ENCODE data around the gene NIPBL. TPM values are rescaled to one million over a fixed set of nuclear protein-coding genes. Genes with fewer than 3 reads are reported as not detected.

The NIPBL gene
- total and polyA plus RNA-seq, 2 of the 8 experiments (the other 6 are each of a cell fraction or from before 2014, with no cell fraction given), result 21.1 to 53.5 TPM

GRCh38 chr5:37005252-37005651 is 128.7 kb downstream of the NIPBL start:
- Histone ChIP-seq H3K9ac (replicated peaks in 1 of 4; ENCODE audit: extremely low read depth in 1 of 4, low read depth in 3 of 4, low read length in 3 of 4) (no peak overlapping the region), H4K91ac (replicated peaks; ENCODE audit: insufficient read length, low read length) (no peak overlapping the region), H2AFZ (ENCODE audit: low read length) (no peak overlapping the region), H4K20me1 (replicated peaks in 1 of 2; ENCODE audit: control insufficient read depth in 1 of 2, insufficient read depth in 2 of 2, low read length in 2 of 2) (peaks cover 2 to 3% of the 10 kb centered on the region in 2 experiments), H2BK15ac (ENCODE audit: low read length) (no peak overlapping the region), H3K36me3 (ENCODE audit: control insufficient read depth in 2 of 4, insufficient read depth in 4 of 4, low read length in 3 of 4) (peaks cover 5 to 61% (median 14%) of the 10 kb centered on the region in 4 experiments), H4K8ac (ENCODE audit: extremely low read depth, insufficient read depth, low read length) (no peak overlapping the region), H3K4me1 (replicated peaks in 1 of 4; ENCODE audit: control insufficient read depth in 3 of 4, insufficient read depth in 4 of 4, low read length in 3 of 4) (no peaks in the 10 kb centered on the region), H3K4me3 (ENCODE audit: extremely low read depth in 1 of 4, insufficient read depth in 2 of 4, low read depth in 3 of 4, low read length in 4 of 4) (no peak overlapping the region), H4K5ac (ENCODE audit: insufficient read length, low read depth, low read length) (no peak overlapping the region), H2BK20ac (ENCODE audit: low read length) (no peak overlapping the region), H2AK5ac (ENCODE audit: low read depth, low read length) (no peak overlapping the region), H2BK5ac (ENCODE audit: low read depth, low read length) (no peak overlapping the region), H3K27ac (ENCODE audit: low read depth, low read length) (no peak overlapping the region), H3K4me2 (ENCODE audit: insufficient read depth in 1 of 2, low read depth in 2 of 2, low read length in 2 of 2) (no peak overlapping the region), H3K23ac (ENCODE audit: insufficient read length) (no peak overlapping the region), H3K18ac (ENCODE audit: extremely low read depth, low read length) (no peak overlapping the region), H3K27me3 (replicated peaks in 1 of 4; ENCODE audit: control insufficient read depth in 3 of 4, extremely low read depth in 1 of 4, insufficient read depth in 3 of 4, low read length in 3 of 4) (no peaks in the 10 kb centered on the region), H3K23me2 (ENCODE audit: low read depth, low read length) (no peaks in the 10 kb centered on the region), H2BK120ac (replicated peaks; ENCODE audit: low read depth, low read length) (no peak overlapping the region), H3K79me2 (ENCODE audit: control insufficient read depth in 1 of 2, insufficient read depth in 2 of 2, low read length in 2 of 2) (no peaks in the 10 kb centered on the region), H3K4ac (replicated peaks; ENCODE audit: insufficient read length, low read depth, low read length) (no peak overlapping the region), H3K14ac (ENCODE audit: insufficient read length) (no peak overlapping the region), H3K56ac (replicated peaks; ENCODE audit: insufficient read length, low read depth, low read length) (no peak overlapping the region), H2BK12ac (ENCODE audit: low read depth, low read length) (no peak overlapping the region), H3K9me3 (ENCODE audit: insufficient read depth in 2 of 2, low read depth in 1 of 2, low read length in 1 of 2) (no peaks in the 10 kb centered on the region), H3K79me1 (ENCODE audit: low read depth, low read length) (no peaks in the 10 kb centered on the region)
- POLR2A ChIA-PET (ENCODE audit: partially characterized antibody), result no interaction called here
- CTCF ChIA-PET (ENCODE audit: partially characterized antibody), result interaction anchor here (0.6 to 3.2 kb wide), 18 partner anchors 8 to 304 kb away, joined by 3 to 19 read pairs (median 3); no protein-coding TSS in a partner anchor
- DNase-seq (ENCODE audit: low read depth in 1 of 2, low spot score in 2 of 2) (no peak), FAIRE-seq (no peak)
- WGBS, 2 experiments (ENCODE audit: extremely low coverage in 1 of 2, insufficient coverage in 1 of 2, insufficient read length in 1 of 2, insufficient replicate concordance in 2 of 2, low coverage in 1 of 2, low lambda C conversion rate in 2 of 2, missing lambda C conversion rate in 1 of 2), result 84% methylated on average over 6 of the region's 6 CpGs; no CpG with 5 or more reads in 1 of the 2 experiments
- TF ChIP-seq ATF2 (IDR thresholded peaks at IDR 0.05; ENCODE audit: low read length) (no peak), USF2 (IDR thresholded peaks at IDR 0.05; ENCODE audit: low read length) (no peak), SIN3A (conservative IDR thresholded peaks at IDR 0.05 in 1 of 2, IDR thresholded peaks at IDR 0.05 in 1 of 2; ENCODE audit: low read depth in 1 of 2, low read length in 2 of 2) (no peak), POLR2A (IDR thresholded peaks at IDR 0.05; ENCODE audit: control extremely low read depth in 1 of 2, low read depth in 2 of 2, low read length in 2 of 2) (no peak), PHF8 (conservative IDR thresholded peaks at IDR 0.05; ENCODE audit: low read depth, low read length) (no peak), E2F6 (IDR thresholded peaks at IDR 0.05) (no peak), TCF12 (IDR thresholded peaks at IDR 0.05; ENCODE audit: low read depth, low read length) (no peak), HDAC2 (IDR thresholded peaks at IDR 0.05; ENCODE audit: borderline replicate concordance in 1 of 2, low read depth in 2 of 2, low read length in 2 of 2) (no peak), KDM1A (IDR thresholded peaks at IDR 0.05; ENCODE audit: borderline replicate concordance, low read length) (no peak), BRCA1 (IDR thresholded peaks at IDR 0.05; ENCODE audit: low read depth, low read length) (no peak)

Measured in H1 (cell line).